GM10847 (cell line): ENCODE results near the gene LZTS2.

ENCODE experiments used
- POLR2A ChIP-seq: IDR thresholded peaks from 2 replicates; pipeline ENCODE4 v1.6.1; 2011; ENCODE audit not compliant: insufficient read length; ENCODE audit errors: extremely low read depth

The LZTS2 gene

GRCh38 chr10:101005869-101006567 is 6.4 kb downstream of the LZTS2 start:
- no peak for TF ChIP-seq POLR2A

- no peak for TF ChIP-seq POLR2A
Observed at GRCh38 chr10:101006593-101007098, 7.0 kb downstream of the LZTS2 start.

- TF ChIP-seq POLR2A = no peak
Observed at GRCh38 chr10:101007099-101007711, 7.6 kb downstream of the LZTS2 start.

- TF ChIP-seq POLR2A = no peak
Observed at GRCh38 chr10:101007915-101008822, 8.6 kb downstream of the LZTS2 start.

GRCh38 chr10:101008823-101009423 is 9.3 kb downstream of the LZTS2 start:
- no peak for TF ChIP-seq POLR2A

GRCh38 chr10:101010329-101010728 is 10.7 kb downstream of the LZTS2 start:
- TF ChIP-seq POLR2A = no peak

GRCh38 chr10:101011517-101012423 is 12.2 kb downstream of the LZTS2 start:
- no peak for TF ChIP-seq POLR2A

- no peak for TF ChIP-seq POLR2A
Observed at GRCh38 chr10:101012525-101013364, 13.1 kb downstream of the LZTS2 start.

- TF ChIP-seq POLR2A = no peak
Observed at GRCh38 chr10:101013365-101013825, 13.8 kb downstream of the LZTS2 start.

- TF ChIP-seq POLR2A = no peak
Observed at GRCh38 chr10:101014230-101014884, 14.7 kb downstream of the LZTS2 start.

GRCh38 chr10:101014966-101015581 is 15.5 kb downstream of the LZTS2 start:
- no peak for TF ChIP-seq POLR2A

GRCh38 chr10:101015582-101015973 is 16.0 kb downstream of the LZTS2 start:
- TF ChIP-seq POLR2A = no peak
